Fibroblast of lung (primary cell): ENCODE results near the gene BTG4.

Experiments used
- CTCF ChIP-seq, 2 donors: IDR thresholded peaks in 1 of 2; conservative IDR thresholded peaks in 1 of 2; 1 replicate in 1 of 2; 2 replicates in 1 of 2; pipeline ENCODE4 v1.5.1; 2011 to 2012; ENCODE audit warnings: low read length in 2 of 2, control low read depth in 1 of 2, inconsistent platforms in 1 of 2, low read depth in 1 of 2, mild to moderate bottlenecking in 1 of 2
- EZH2 ChIP-seq: IDR thresholded peaks from 2 replicates; pipeline ENCODE4 v1.5.1; 2012; ENCODE audit warnings: low read length, control low read depth, mild to moderate bottlenecking; ENCODE audit errors: missing control alignments

GRCh38 chr11:111462329-111462728 is 49.9 kb downstream of the BTG4 start:
- TF ChIP-seq CTCF (conservative IDR thresholded peaks at IDR 0.05 in 1 of 2, IDR thresholded peaks at IDR 0.05 in 1 of 2; ENCODE audit: low read depth in 1 of 2, low read length in 2 of 2), result no peak
- no peak for TF ChIP-seq EZH2
